Esophagus (tissue), 2 donors: ENCODE results near the gene CDIPT. TPM values are rescaled to one million over a fixed set of nuclear protein-coding genes. Genes with fewer than 3 reads are reported as not detected.

Source experiments
- H3K27ac ChIP-seq, 2 donors: one replicate each; pipeline ENCODE4 v1.5.1; 2013; ENCODE audit warnings: low read depth in 2 of 2, mild to moderate bottlenecking in 2 of 2, inconsistent platforms in 1 of 2, low read length in 1 of 2, moderate library complexity in 1 of 2
- H3K27me3 ChIP-seq, 2 donors: one replicate each; pipeline ENCODE4 v1.6.1; 2013; ENCODE audit warnings: low read length in 2 of 2, control low read depth in 1 of 2, mild to moderate bottlenecking in 1 of 2; ENCODE audit not compliant: insufficient read depth in 2 of 2, control insufficient read depth in 1 of 2
- H3K36me3 ChIP-seq, 2 donors: one replicate each; pipeline ENCODE4 v1.6.1; 2013; ENCODE audit warnings: low read length in 1 of 2; ENCODE audit not compliant: control insufficient read depth in 2 of 2, insufficient read depth in 2 of 2
- H3K4me1 ChIP-seq, 2 donors: one replicate each; pipeline ENCODE4 v1.6.1; 2013; ENCODE audit warnings: low read length in 1 of 2; ENCODE audit not compliant: control insufficient read depth in 2 of 2, insufficient read depth in 2 of 2
- H3K4me3 ChIP-seq, 2 donors: one replicate each; pipeline ENCODE4 v1.5.1; 2013; ENCODE audit warnings: low read length in 2 of 2, mild to moderate bottlenecking in 2 of 2, low read depth in 1 of 2, moderate library complexity in 1 of 2
- H3K9me3 ChIP-seq, 2 donors: one replicate each; pipeline ENCODE4 v1.6.1; 2013; ENCODE audit warnings: mild to moderate bottlenecking in 2 of 2, low read depth in 1 of 2, low read length in 1 of 2, moderate library complexity in 1 of 2; ENCODE audit not compliant: control insufficient read depth in 2 of 2, insufficient read depth in 1 of 2
- WGBS, 2 donors: extraction: QIAGEN DNeasy Blood & Tissue Kit; methylation state at CpG; one replicate each; pipeline ENCODE4 v1.1.7; 2013; 5-methylcytosine and 5-hydroxymethylcytosine counted together
- polyA plus RNA-seq, 2 donors: library from polyadenylated mRNA; stranded (reverse); fragments of 200-250 nt; gene quantifications; one replicate each; pipeline ENCODE4 v1.2.3, GENCODE V29; 2013
- donor health status: healthy with polysubstance abuse.
- donor health status: Bipolar disorder and iron deficiency.

The CDIPT gene
- polyA plus RNA-seq, 2 donors: 26.7 to 48.3 TPM

DNA sequence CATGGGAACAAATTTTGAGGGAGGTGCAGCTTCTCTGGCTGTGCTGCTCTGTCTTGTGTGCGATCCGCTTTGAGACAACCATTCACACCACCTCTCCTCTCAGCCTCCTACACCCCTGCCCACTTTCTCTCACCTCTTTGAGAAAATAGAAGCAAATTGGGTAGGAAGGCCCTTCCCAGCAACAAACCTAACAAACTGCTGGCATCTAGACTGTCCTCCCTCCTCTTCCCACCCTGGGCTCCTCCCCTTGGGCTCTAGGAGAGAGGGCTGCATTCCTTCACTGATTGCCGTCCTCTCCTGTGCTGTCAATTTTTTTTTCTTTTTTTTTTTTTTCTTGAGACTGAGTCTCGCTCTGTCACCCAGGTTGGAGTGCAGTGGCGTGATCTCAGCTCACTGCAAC, 13.5 kb downstream of the CDIPT start:
- Histone ChIP-seq H3K27me3 (no peaks in the 10 kb centered on the region), H3K36me3 (peaks cover 8 to 27% of the 10 kb centered on the region in 2 donors), H3K27ac (no peak overlapping the region), H3K9me3 (no peaks in the 10 kb centered on the region), H3K4me3 (no peak overlapping the region), H3K4me1 (no peaks in the 10 kb centered on the region)
- WGBS, 2 donors: 70 to 76% methylated on average over 5 of the region's 5 CpGs

- no peaks in the 10 kb centered on the region for H3K4me1 ChIP-seq
- no peaks in the 10 kb centered on the region for H3K9me3 ChIP-seq
- H3K27me3 ChIP-seq: no peaks in the 10 kb centered on the region
- H3K4me3 ChIP-seq: no peak overlapping the region
- H3K27ac ChIP-seq: no peak overlapping the region
- H3K36me3 ChIP-seq: peaks cover 8 to 30% of the 10 kb centered on the region in 2 donors
- WGBS, 2 donors: 40 to 42% methylated on average over 15 of the region's 15 CpGs
These were observed 14.4 kb downstream of the CDIPT start for GRCh38 chr16:29848420-29849297.

DNA sequence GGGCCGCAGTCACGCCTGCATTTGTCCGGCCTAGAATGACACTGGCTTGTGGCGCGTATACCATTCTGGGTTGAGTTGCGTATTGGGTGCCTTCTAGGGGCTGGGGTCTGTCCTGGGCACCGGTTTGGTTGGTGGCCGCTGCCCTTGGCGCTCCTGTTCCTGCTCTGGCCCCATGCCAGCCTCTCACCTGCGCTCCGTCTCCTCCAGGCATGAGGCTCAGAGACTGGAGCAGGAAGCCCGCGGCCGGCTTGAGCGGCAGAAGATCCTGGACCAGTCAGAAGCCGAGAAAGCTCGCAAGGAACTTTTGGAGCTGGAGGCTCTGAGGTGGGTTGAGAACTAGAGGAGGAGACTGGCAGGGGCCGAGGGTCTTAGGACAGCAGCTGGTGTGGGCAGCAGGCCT, 17.4 kb downstream of the CDIPT start:
- no peaks in the 10 kb centered on the region for H3K27me3 ChIP-seq
- H3K9me3 ChIP-seq: no peaks in the 10 kb centered on the region
- H3K4me3 ChIP-seq: no peak overlapping the region
- WGBS, 2 donors: 94 to 95% methylated on average over 18 of the region's 18 CpGs
- H3K4me1 ChIP-seq: no peaks in the 10 kb centered on the region
- no peak overlapping the region for H3K27ac ChIP-seq
- H3K36me3 ChIP-seq: peaks cover 16 to 46% of the 10 kb centered on the region in 2 donors

DNA sequence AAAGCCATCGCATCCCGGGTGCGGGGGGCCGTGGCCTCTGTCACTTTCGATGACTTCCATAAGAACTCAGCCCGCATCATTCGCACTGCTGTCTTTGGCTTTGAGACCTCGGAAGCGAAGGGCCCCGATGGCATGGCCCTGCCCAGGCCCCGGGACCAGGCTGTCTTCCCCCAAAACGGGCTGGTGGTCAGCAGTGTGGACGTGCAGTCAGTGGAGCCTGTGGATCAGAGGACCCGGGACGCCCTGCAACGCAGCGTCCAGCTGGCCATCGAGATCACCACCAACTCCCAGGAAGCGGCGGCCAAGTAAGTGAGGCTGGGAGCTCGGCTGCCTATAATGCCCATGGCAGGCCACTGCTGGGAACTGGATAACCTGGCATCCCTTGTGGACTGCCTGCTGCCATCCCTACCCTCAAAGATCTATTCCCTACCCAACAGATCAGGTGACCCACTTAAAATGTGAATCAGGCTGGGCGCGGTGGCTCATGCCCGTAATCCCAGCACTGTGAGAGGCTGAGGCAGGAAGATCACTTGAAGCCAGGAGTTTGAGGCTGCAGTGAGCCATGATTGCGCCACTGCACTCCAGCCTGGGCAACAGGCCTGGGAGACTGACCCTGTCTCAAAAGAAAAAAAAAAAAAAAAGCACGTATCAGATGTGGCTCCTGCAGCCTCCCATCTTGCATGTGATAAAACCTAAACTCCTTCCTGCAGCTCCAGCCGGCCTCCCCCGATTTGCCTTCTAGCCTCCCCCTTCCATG, 18.3 kb downstream of the CDIPT start:
- no peaks in the 10 kb centered on the region for H3K9me3 ChIP-seq
- no peak overlapping the region for H3K27ac ChIP-seq
- H3K4me3 ChIP-seq: no peak overlapping the region
- H3K4me1 ChIP-seq: no peaks in the 10 kb centered on the region
- H3K36me3 ChIP-seq: peaks cover 22 to 53% of the 10 kb centered on the region in 2 donors
- WGBS, 2 donors: 91% methylated on average over 28 of the region's 28 CpGs
- no peaks in the 10 kb centered on the region for H3K27me3 ChIP-seq

DNA sequence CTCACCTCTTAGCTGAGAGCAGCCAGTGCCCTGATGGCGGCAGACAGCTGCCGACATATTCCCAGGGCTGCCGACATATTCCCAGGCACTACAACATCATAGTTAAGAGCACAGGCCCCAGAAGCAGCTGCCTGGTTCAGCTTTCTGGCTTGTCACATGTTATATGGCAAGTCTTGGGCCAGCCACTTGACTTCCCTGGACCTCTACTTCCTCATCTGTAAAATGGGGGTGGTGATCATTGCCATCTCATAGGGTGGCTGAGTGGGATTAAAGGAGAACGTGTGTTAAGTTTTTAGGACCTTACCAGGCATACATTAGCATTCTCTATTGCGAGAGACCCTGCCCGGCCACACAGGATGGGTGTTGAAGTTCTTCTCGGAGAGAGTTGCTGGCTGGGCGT, 19.1 kb downstream of the CDIPT start:
- peaks cover 22 to 55% of the 10 kb centered on the region in 2 donors for H3K36me3 ChIP-seq
- no peak overlapping the region for H3K4me3 ChIP-seq
- H3K27ac ChIP-seq: no peak overlapping the region
- 92 to 94% methylated on average over 8 of the region's 8 CpGs for WGBS, 2 donors
- no peaks in the 10 kb centered on the region for H3K9me3 ChIP-seq
- no peaks in the 10 kb centered on the region for H3K27me3 ChIP-seq
- H3K4me1 ChIP-seq: no peaks in the 10 kb centered on the region

GRCh38 chr16:29842732-29843346, 20.2 kb downstream of the CDIPT start:
- no peaks in the 10 kb centered on the region for H3K4me1 ChIP-seq
- 92 to 97% methylated on average over 9 of the region's 9 CpGs for WGBS, 2 donors
- H3K4me3 ChIP-seq: no peak overlapping the region
- H3K36me3 ChIP-seq: peaks cover 22 to 59% of the 10 kb centered on the region in 2 donors
- H3K27ac ChIP-seq: no peak overlapping the region
- no peaks in the 10 kb centered on the region for H3K27me3 ChIP-seq
- no peaks in the 10 kb centered on the region for H3K9me3 ChIP-seq

DNA sequence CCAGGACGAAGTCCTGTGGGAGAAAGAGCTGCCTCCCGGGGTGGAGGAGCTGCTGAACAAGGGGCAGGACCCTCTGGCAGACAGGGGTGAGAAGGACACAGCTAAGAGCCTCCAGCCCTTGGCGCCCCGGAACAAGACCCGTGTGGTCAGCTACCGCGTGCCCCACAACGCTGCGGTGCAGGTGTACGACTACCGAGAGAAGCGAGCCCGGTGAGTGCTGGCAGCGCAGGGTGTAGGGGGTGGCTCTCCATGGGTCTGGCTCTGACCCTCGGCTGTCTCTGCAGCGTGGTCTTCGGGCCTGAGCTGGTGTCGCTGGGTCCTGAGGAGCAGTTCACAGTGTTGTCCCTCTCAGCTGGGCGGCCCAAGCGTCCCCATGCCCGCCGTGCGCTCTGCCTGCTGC, 21.4 kb downstream of the CDIPT start:
- peaks cover 14 to 56% of the 10 kb centered on the region in 2 donors for H3K36me3 ChIP-seq
- no peaks in the 10 kb centered on the region for H3K27me3 ChIP-seq
- WGBS, 2 donors: 91 to 92% methylated on average over 23 of the region's 23 CpGs

DNA sequence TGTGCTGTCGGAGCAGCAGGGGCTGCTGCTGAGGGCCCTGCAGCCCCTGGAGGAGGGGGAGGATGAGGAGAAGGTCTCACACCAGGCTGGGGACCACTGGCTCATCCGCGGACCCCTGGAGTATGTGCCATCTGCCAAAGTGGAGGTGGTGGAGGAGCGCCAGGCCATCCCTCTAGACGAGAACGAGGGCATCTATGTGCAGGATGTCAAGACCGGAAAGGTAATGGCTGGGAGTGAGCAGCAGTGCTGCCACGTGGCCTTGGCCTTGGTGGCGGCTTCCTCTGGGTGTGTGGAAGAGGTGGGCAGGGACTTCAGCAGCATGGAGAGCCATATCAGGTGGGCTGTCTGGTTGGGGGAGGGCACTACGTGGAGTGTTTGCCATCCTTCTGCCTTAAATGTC, 22.8 kb downstream of the CDIPT start:
- Histone ChIP-seq H3K36me3 (peaks cover 14 to 46% of the 10 kb centered on the region in 2 donors), H3K4me3 (no peak overlapping the region)
- WGBS, 2 donors: 80 to 90% methylated on average over 10 of the region's 10 CpGs

More for the DNA sequence above, 21.4 kb downstream of the CDIPT start:
- H3K27ac ChIP-seq: no peak overlapping the region
- no peaks in the 10 kb centered on the region for H3K9me3 ChIP-seq
- H3K4me1 ChIP-seq: no peaks in the 10 kb centered on the region
- H3K4me3 ChIP-seq: no peak overlapping the region

DNA sequence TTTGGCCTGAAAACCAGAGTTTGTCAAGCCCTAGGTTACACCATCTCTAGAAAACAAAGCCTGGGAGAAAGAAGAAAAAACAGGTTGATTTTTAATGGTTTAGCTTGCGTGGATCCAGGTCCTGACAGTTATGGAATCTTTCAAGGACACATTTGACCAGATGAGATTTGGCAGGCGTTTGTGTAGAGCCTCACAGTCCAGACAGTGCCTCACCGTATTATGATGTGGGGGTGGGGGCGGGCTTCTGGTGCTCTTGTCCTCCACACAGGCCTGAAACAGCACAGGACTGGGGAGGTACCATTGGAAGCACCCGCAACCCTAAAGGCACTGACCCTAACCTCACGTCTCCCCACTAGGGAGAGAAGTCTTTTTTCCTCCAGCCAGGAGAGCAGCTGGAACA, 23.2 kb downstream of the CDIPT start:
- Histone ChIP-seq H3K27ac (no peak overlapping the region), H3K4me1 (no peaks in the 10 kb centered on the region), H3K36me3 (peaks cover 14 to 45% of the 10 kb centered on the region in 2 donors), H3K4me3 (no peak overlapping the region), H3K9me3 (no peaks in the 10 kb centered on the region), H3K27me3 (no peaks in the 10 kb centered on the region)
- 86% methylated on average over 6 of the region's 6 CpGs for WGBS, 2 donors

More for the DNA sequence above, 22.8 kb downstream of the CDIPT start:
- Histone ChIP-seq H3K27me3 (no peaks in the 10 kb centered on the region), H3K27ac (no peak overlapping the region), H3K4me1 (no peaks in the 10 kb centered on the region), H3K9me3 (no peaks in the 10 kb centered on the region)
